H1 (cell line): ENCODE results near the gene LECT2. TPM values are rescaled to one million over a fixed set of nuclear protein-coding genes. Genes with fewer than 3 reads are reported as not detected.

Experiments used
- CTCF ChIA-PET: fragments of 300-600 bp; sonication (Branson Sonifier 250); formaldehyde crosslinking; loops from one replicate; lab custom pipeline; 2021; ENCODE audit not compliant: partially characterized antibody; lab: Charles Lee
- POLR2A ChIA-PET: fragments of 300-600 bp; sonication (Branson Sonifier 250); formaldehyde crosslinking; loops from one replicate; lab custom pipeline; 2021; ENCODE audit warnings: inconsistent platforms; ENCODE audit not compliant: partially characterized antibody; lab: Charles Lee
- DNase-seq, 2 experiments: peaks; one replicate each; pipeline versions ENCODE4 v3.0.0 to v3.0.0-alpha.2; 2010 to 2022; ENCODE audit warnings: low spot score in 2 of 2, low read depth in 1 of 2, mixed read lengths in 1 of 2
- FAIRE-seq: peaks from 2 replicates; lab custom pipeline; 2011; peaks lifted over from hg19 to GRCh38; lab: Jason Lieb, UNC
- H2AFZ ChIP-seq: 2 replicates; pipeline ENCODE4 v1.8.1; 2012; ENCODE audit warnings: low read length, inconsistent platforms
- H2AK5ac ChIP-seq: 2 replicates; pipeline ENCODE4 v1.6.1; 2013; ENCODE audit warnings: low read depth, low read length
- H2BK120ac ChIP-seq: replicated peaks from 2 replicates; pipeline ENCODE3; 2013; ENCODE audit warnings: low read depth, low read length, inconsistent platforms
- H2BK12ac ChIP-seq: 2 replicates; pipeline ENCODE4 v1.6.1; 2013; ENCODE audit warnings: low read depth, low read length
- H2BK15ac ChIP-seq: 2 replicates; pipeline ENCODE4 v1.6.1; 2013; ENCODE audit warnings: low read length
- H2BK20ac ChIP-seq: 2 replicates; pipeline ENCODE4 v1.6.1; 2013; ENCODE audit warnings: low read length
- H2BK5ac ChIP-seq: 2 replicates; pipeline ENCODE4 v1.6.1; 2013; ENCODE audit warnings: low read depth, low read length
- H3K14ac ChIP-seq: 2 replicates; pipeline ENCODE4 v1.6.1; 2013; ENCODE audit warnings: inconsistent platforms; ENCODE audit not compliant: insufficient read length
- H3K18ac ChIP-seq: 2 replicates; pipeline ENCODE4 v1.6.1; 2013; ENCODE audit warnings: low read length; ENCODE audit errors: extremely low read depth
- H3K23ac ChIP-seq: 2 replicates; pipeline ENCODE4 v1.6.1; 2013; ENCODE audit warnings: inconsistent platforms; ENCODE audit not compliant: insufficient read length
- H3K23me2 ChIP-seq: 2 replicates; pipeline ENCODE4 v1.6.1; 2013; ENCODE audit warnings: low read depth, low read length
- H3K27ac ChIP-seq: 2 replicates; pipeline ENCODE4 v1.6.1; 2011; ENCODE audit warnings: low read depth, low read length, inconsistent platforms
- H3K27me3 ChIP-seq, 4 experiments: replicated peaks in 1 of 4; 1 replicate in 1 of 4; 2 replicates in 3 of 4; pipeline versions ENCODE4 v1.6.1 to v1.8.1; 2011 to 2013; ENCODE audit warnings: low read length in 3 of 4, mild to moderate bottlenecking in 3 of 4, inconsistent platforms in 2 of 4, mixed read lengths in 2 of 4, moderate library complexity in 1 of 4; ENCODE audit not compliant: control insufficient read depth in 3 of 4, insufficient read depth in 3 of 4; ENCODE audit errors: extremely low read depth in 1 of 4
- H3K36me3 ChIP-seq, 4 experiments: 2 replicates each; pipeline versions ENCODE4 v1.6.1 to v1.8.1; 2011 to 2013; ENCODE audit warnings: mild to moderate bottlenecking in 4 of 4, low read length in 3 of 4, moderate library complexity in 2 of 4, control low read depth in 1 of 4, inconsistent platforms in 1 of 4; ENCODE audit not compliant: insufficient read depth in 4 of 4, control insufficient read depth in 2 of 4
- H3K4ac ChIP-seq: replicated peaks from 2 replicates; pipeline ENCODE3; 2013; ENCODE audit warnings: low read length, low read depth, mixed read lengths, inconsistent platforms; ENCODE audit not compliant: insufficient read length
- H3K4me1 ChIP-seq, 4 experiments: replicated peaks in 1 of 4; 1 replicate in 1 of 4; 2 replicates in 3 of 4; pipeline versions ENCODE4 v1.6.1 to v1.8.1; 2011 to 2013; ENCODE audit warnings: low read length in 3 of 4, inconsistent platforms in 2 of 4, mixed read lengths in 1 of 4; ENCODE audit not compliant: insufficient read depth in 4 of 4, control insufficient read depth in 3 of 4
- H3K4me2 ChIP-seq, 2 experiments: 2 replicates each; pipeline versions ENCODE4 v1.6.1 to v1.8.1; 2011 to 2013; ENCODE audit warnings: low read depth in 2 of 2, low read length in 2 of 2, control low read depth in 1 of 2, inconsistent platforms in 1 of 2, mild to moderate bottlenecking in 1 of 2; ENCODE audit not compliant: insufficient read depth in 1 of 2
- H3K4me3 ChIP-seq, 4 experiments: fragments of 200-600, 300-600 bp in 1 of 4; sonication (generic), shearing (Covaris generic), sonication (Bioruptor Twin) in 1 of 4; 2 replicates each; pipeline versions ENCODE4 v1.5.1 to v1.8.1; 2011 to 2016; ENCODE audit warnings: low read length in 4 of 4, low read depth in 3 of 4, control low read depth in 2 of 4, inconsistent platforms in 2 of 4, mild to moderate bottlenecking in 2 of 4, mixed read lengths in 1 of 4, moderate library complexity in 1 of 4; ENCODE audit not compliant: insufficient read depth in 2 of 4; ENCODE audit errors: extremely low read depth in 1 of 4
- H3K56ac ChIP-seq: replicated peaks from 2 replicates; pipeline ENCODE3; 2013; ENCODE audit warnings: low read depth, mild to moderate bottlenecking, mixed read lengths, low read length, inconsistent platforms; ENCODE audit not compliant: insufficient read length
- H3K79me1 ChIP-seq: 2 replicates; pipeline ENCODE4 v1.6.1; 2013; ENCODE audit warnings: low read depth, low read length, control low read depth
- H3K79me2 ChIP-seq, 2 experiments: 2 replicates each; pipeline versions ENCODE4 v1.6.1 to v1.8.1; 2012 to 2013; ENCODE audit warnings: low read length in 2 of 2, mild to moderate bottlenecking in 2 of 2, inconsistent platforms in 1 of 2; ENCODE audit not compliant: insufficient read depth in 2 of 2, control insufficient read depth in 1 of 2
- H3K9ac ChIP-seq, 4 experiments: replicated peaks in 1 of 4; 1 replicate in 1 of 4; 2 replicates in 3 of 4; pipeline versions ENCODE4 v1.6.1 to v1.8.1; 2011 to 2013; ENCODE audit warnings: low read depth in 3 of 4, low read length in 3 of 4, control low read depth in 2 of 4, mild to moderate bottlenecking in 2 of 4, moderate library complexity in 2 of 4, inconsistent platforms in 1 of 4; ENCODE audit errors: extremely low read depth in 1 of 4
- H3K9me3 ChIP-seq, 2 experiments: 2 replicates each; pipeline versions ENCODE4 v1.6.1 to v1.8.1; 2012 to 2013; ENCODE audit warnings: mild to moderate bottlenecking in 2 of 2, moderate library complexity in 2 of 2, control low read depth in 1 of 2, inconsistent platforms in 1 of 2, low read depth in 1 of 2, low read length in 1 of 2, mixed read lengths in 1 of 2; ENCODE audit not compliant: insufficient read depth in 2 of 2
- H4K20me1 ChIP-seq, 2 experiments: replicated peaks in 1 of 2; 2 replicates each; pipeline versions ENCODE3 to v1.8.1; 2011 to 2013; ENCODE audit warnings: inconsistent platforms in 2 of 2, low read length in 2 of 2, mild to moderate bottlenecking in 1 of 2; ENCODE audit not compliant: insufficient read depth in 2 of 2, control insufficient read depth in 1 of 2
- H4K5ac ChIP-seq: 2 replicates; pipeline ENCODE4 v1.6.1; 2013; ENCODE audit warnings: low read length, low read depth, mixed read lengths, inconsistent platforms; ENCODE audit not compliant: insufficient read length
- H4K8ac ChIP-seq: 2 replicates; pipeline ENCODE4 v1.8.0; 2013; ENCODE audit warnings: mild to moderate bottlenecking, moderate library complexity, low read length, inconsistent platforms; ENCODE audit not compliant: insufficient read depth; ENCODE audit errors: extremely low read depth
- H4K91ac ChIP-seq: replicated peaks from 2 replicates; pipeline ENCODE3; 2013; ENCODE audit warnings: low read length, mixed read lengths, inconsistent platforms; ENCODE audit not compliant: insufficient read length
- ATF2 ChIP-seq: IDR thresholded peaks from 2 replicates; pipeline ENCODE4 v1.6.1; 2012; ENCODE audit warnings: low read length, inconsistent platforms
- BACH1 ChIP-seq: IDR thresholded peaks from 2 replicates; pipeline ENCODE4 v1.6.1; 2012; ENCODE audit warnings: low read length, improper control_type of control experiment
- CBX5 ChIP-seq: fragments of 300-800, 300-1000 bp; sonication (generic); IDR thresholded peaks from 2 replicates; pipeline ENCODE4 v1.7.1; 2016; ENCODE audit warnings: antibody characterized with exemption, low read length, low read depth
- KDM5A ChIP-seq: fragments of 200-600 bp; IDR thresholded peaks from 2 replicates; pipeline ENCODE4 v1.7.1; 2012; ENCODE audit warnings: mild to moderate bottlenecking, low read length, inconsistent platforms, mixed read lengths
- NANOG ChIP-seq: IDR thresholded peaks from 2 replicates; pipeline ENCODE4 v1.6.1; 2011; ENCODE audit warnings: low read length, low read depth, mild to moderate bottlenecking, inconsistent platforms; ENCODE audit not compliant: insufficient read depth, poor library complexity, severe bottlenecking
- RBBP5 ChIP-seq: IDR thresholded peaks from 2 replicates; pipeline ENCODE4 v1.7.1; 2012; ENCODE audit warnings: low read depth, mild to moderate bottlenecking, inconsistent platforms, low read length, moderate library complexity, borderline replicate concordance
- RNF2 ChIP-seq: fragments of 200-900, 300-1000 bp; sonication (generic); IDR thresholded peaks from 2 replicates; pipeline ENCODE4 v1.7.1; 2016; ENCODE audit warnings: borderline replicate concordance, low read depth, mild to moderate bottlenecking, antibody characterized with exemption, low read length; ENCODE audit not compliant: poor library complexity, severe bottlenecking; ENCODE audit errors: missing control alignments
- SUZ12 ChIP-seq: fragments of 200-600 bp; sonication (generic); IDR thresholded peaks from 2 replicates; pipeline ENCODE4 v1.6.1; 2012; ENCODE audit warnings: mild to moderate bottlenecking, inconsistent platforms, low read length, moderate library complexity, mixed read lengths
- TCF12 ChIP-seq: IDR thresholded peaks from 2 replicates; pipeline ENCODE4 v1.6.1; 2011; ENCODE audit warnings: low read depth, mild to moderate bottlenecking, low read length
- WGBS, 2 experiments: shearing (Covaris generic) in 1 of 2; methylation state at CpG; one replicate each; pipeline versions ENCODE4 v1.1.6 to v1.1.7; 2013 to 2015; ENCODE audit warnings: low lambda C conversion rate in 2 of 2, mixed read lengths in 2 of 2, inconsistent platforms in 1 of 2, low coverage in 1 of 2, missing lambda C conversion rate in 1 of 2; ENCODE audit not compliant: insufficient replicate concordance in 2 of 2, insufficient coverage in 1 of 2, insufficient read length in 1 of 2; ENCODE audit errors: extremely low coverage in 1 of 2, missing lambda C conversion rate in 1 of 2; 5-methylcytosine and 5-hydroxymethylcytosine counted together
- polyA plus RNA-seq, 7 experiments: library from polyadenylated mRNA; depleted of rRNA in 3 of 7; stranded (reverse) in 5 of 7; unstranded in 2 of 7; fragments of >200 nt in 5 of 7; fragments of 200-250 nt in 2 of 7; gene quantifications; 1 replicate in 5 of 7; 2 replicates in 1 of 7; 4 replicates in 1 of 7; pipeline versions ENCODE4 v1.2.1 to v1.2.3, GENCODE V29; 2011 to 2013; ENCODE audit warnings: missing spikeins in 2 of 7, mixed read lengths in 2 of 7
- total RNA-seq: library from RNA; stranded (reverse); fragmentation: NEBNext Ultra II Directional; extraction: Animal tissue kit (Norgen Biotek cat#: 25700); gene quantifications from 2 replicates; pipeline ENCODE4 v1.2.1, GENCODE V29; 2021

LECT2 gene
- total and polyA plus RNA-seq, 2 of the 8 experiments (the other 6 are each of a cell fraction or from before 2014, with no cell fraction given): not detected

DNA sequence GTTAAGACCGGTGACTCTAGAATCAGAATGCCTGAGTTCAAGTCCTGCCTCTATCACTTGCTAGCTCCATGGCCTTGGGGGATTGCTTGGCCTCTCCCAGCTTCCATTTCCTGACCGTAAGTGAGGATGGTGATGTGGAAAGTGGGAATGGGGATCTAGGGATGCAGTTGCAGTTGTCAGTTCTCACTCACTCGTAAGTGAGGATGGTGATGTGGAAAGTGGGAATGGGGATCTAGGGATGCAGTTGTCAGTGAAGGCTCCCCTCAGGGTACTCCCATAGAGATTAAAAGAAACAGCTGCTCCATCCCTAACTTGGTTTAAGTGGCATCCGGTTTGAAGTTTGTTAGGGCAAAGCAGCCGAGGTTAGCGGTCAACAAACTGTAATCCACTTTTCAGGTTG, 56.1 kb downstream of the LECT2 start:
- FAIRE-seq: no peak
- no peaks in the 10 kb centered on the region for H3K27me3 ChIP-seq
- TF ChIP-seq CBX5: no peak
- TF ChIP-seq SUZ12: no peak
- TF ChIP-seq RNF2: no peak
- no peak for TF ChIP-seq ATF2
- no peak for TF ChIP-seq BACH1
- no peak for TF ChIP-seq TCF12
- TF ChIP-seq KDM5A: no peak
- TF ChIP-seq NANOG: no peak
- TF ChIP-seq RBBP5: no peak

More for the DNA sequence above, 56.1 kb downstream of the LECT2 start:
- H3K14ac ChIP-seq: no peak overlapping the region
- H3K36me3 ChIP-seq: no peaks in the 10 kb centered on the region
- H3K4me3 ChIP-seq: no peak overlapping the region
- no peaks in the 10 kb centered on the region for H3K9me3 ChIP-seq
- no peaks in the 10 kb centered on the region for H3K79me1 ChIP-seq
- no peaks in the 10 kb centered on the region for H3K79me2 ChIP-seq
- no peak overlapping the region for H3K23ac ChIP-seq
- H3K27ac ChIP-seq: no peak overlapping the region
- ChIA-PET CTCF (interaction anchor here (1.2 to 4.7 kb wide), 4 partner anchors 9 to 276 kb away, joined by 3 to 24 read pairs (median 12); no protein-coding TSS in a partner anchor), POLR2A (no interaction called here)
- DNase-seq: no peak
- no peak overlapping the region for H2AFZ ChIP-seq
- H3K56ac ChIP-seq: no peak overlapping the region
- no peak overlapping the region for H2AK5ac ChIP-seq
- H3K18ac ChIP-seq: no peak overlapping the region
- H3K23me2 ChIP-seq: no peaks in the 10 kb centered on the region
- WGBS, 2 experiments: 82% methylated on average over 6 of the region's 6 CpGs; no CpG with 5 or more reads in 1 of the 2 experiments
- no peak overlapping the region for H4K91ac ChIP-seq
- H2BK5ac ChIP-seq: no peak overlapping the region
- H4K20me1 ChIP-seq: no peaks in the 10 kb centered on the region
- no peak overlapping the region for H3K4ac ChIP-seq
- H4K5ac ChIP-seq: no peak overlapping the region
- H4K8ac ChIP-seq: no peak overlapping the region
- no peak overlapping the region for H3K9ac ChIP-seq
- no peak overlapping the region for H3K4me2 ChIP-seq
- H2BK12ac ChIP-seq: no peak overlapping the region
- no peak overlapping the region for H2BK15ac ChIP-seq
- H2BK20ac ChIP-seq: no peak overlapping the region
- H3K4me1 ChIP-seq: no peaks in the 10 kb centered on the region
- H2BK120ac ChIP-seq: no peak overlapping the region
